Measurements from ENCODE around the gene DPP10.

- TF ChIP-seq CTCF (IDR thresholded peaks at IDR 0.05) (no peak), POLR2AphosphoS5 (IDR thresholded peaks at IDR 0.05) (no peak), POLR2A (IDR thresholded peaks at IDR 0.05) (no peak), EP300 (IDR thresholded peaks at IDR 0.05) (no peak)
Measured at GRCh38 chr2:114499101-114499500, 56.7 kb downstream of the DPP10 start.
